K562 (cell line): Measurements from ENCODE around the gene CUL4B. TPM values are rescaled to one million over a fixed set of nuclear protein-coding genes. Genes with fewer than 3 reads are reported as not detected.

Experiments
- BHLHE40 ChIP-seq: IDR thresholded peaks from 2 replicates; pipeline ENCODE4 v1.6.1; 2011; ENCODE audit warnings: low read length, improper control_type of control experiment
- BRD9 ChIP-seq: fragments of 450-650 bp; IDR thresholded peaks from 2 replicates; pipeline ENCODE4 v1.6.1; 2018; ENCODE audit warnings: low read depth; ENCODE audit not compliant: partially characterized antibody
- CREB3 ChIP-seq: fragments of 450-650 bp; conservative IDR thresholded peaks from 2 replicates; pipeline ENCODE4 v1.6.1; 2016; ENCODE audit warnings: missing genetic modification characterization, low read depth, mild to moderate bottlenecking, missing compliant biosample characterization, moderate library complexity
- FOSL1 ChIP-seq: fragments of 200-800 bp; sonication (Bioruptor generic); conservative IDR thresholded peaks from 2 replicates; pipeline ENCODE4 v1.6.1; 2016; ENCODE audit warnings: missing genetic modification characterization, missing compliant biosample characterization
- HDAC1 ChIP-seq, 2 experiments: fragments of 450-650 bp; IDR thresholded peaks; 2 replicates each; pipeline ENCODE4 v1.6.1; 2016 to 2017; ENCODE audit warnings: inconsistent platforms in 1 of 2, mild to moderate bottlenecking in 1 of 2, moderate library complexity in 1 of 2
- HNRNPH1 ChIP-seq: fragments of 200-400 bp; formaldehyde crosslinking; optimal IDR thresholded peaks from 2 replicates; pipeline ENCODE3; 2017; ENCODE audit warnings: low read depth, mild to moderate bottlenecking, low read length, moderate library complexity
- HNRNPLL ChIP-seq: fragments of 200-400 bp; formaldehyde crosslinking; IDR thresholded peaks from 2 replicates; pipeline ENCODE4 v1.6.1; 2017; ENCODE audit warnings: low read length, low read depth, mild to moderate bottlenecking; ENCODE audit not compliant: poor library complexity, severe bottlenecking
- JUN ChIP-seq, 2 experiments: sonication (generic) in 1 of 2; formaldehyde crosslinking in 1 of 2; IDR thresholded peaks; 2 replicates each; pipeline versions ENCODE4 v1.6.1 to v1.8.0; 2012 to 2022; ENCODE audit warnings: borderline replicate concordance in 2 of 2, mild to moderate bottlenecking in 2 of 2, improper control_type of control experiment in 1 of 2, low read depth in 1 of 2, low read length in 1 of 2, missing genetic modification reagents in 1 of 2
- POLR3A ChIP-seq: IDR thresholded peaks from 2 replicates; pipeline ENCODE4 v1.6.1; 2011; ENCODE audit warnings: borderline replicate concordance, mild to moderate bottlenecking, moderate library complexity; ENCODE audit not compliant: insufficient read length, insufficient read depth; ENCODE audit errors: extremely low read depth
- SMARCB1 ChIP-seq: IDR thresholded peaks from 2 replicates; pipeline ENCODE4 v1.6.1; 2011; ENCODE audit warnings: improper control_type of control experiment, low read depth; ENCODE audit not compliant: insufficient read length
- TAF15 ChIP-seq: fragments of 200-400 bp; formaldehyde crosslinking; IDR thresholded peaks from 2 replicates; pipeline ENCODE4 v1.6.1; 2017; ENCODE audit warnings: mild to moderate bottlenecking, low read depth, low read length, moderate library complexity
- ZBED1 ChIP-seq: IDR thresholded peaks from 2 replicates; pipeline ENCODE4 v1.6.1; 2014
- ZFP1 ChIP-seq: fragments of 450-650 bp; formaldehyde crosslinking; IDR thresholded peaks from 2 replicates; pipeline ENCODE4 v1.4.0; 2020; ENCODE audit warnings: mild to moderate bottlenecking, mixed read lengths
- ZNF12 ChIP-seq: sonication (generic); formaldehyde crosslinking; IDR thresholded peaks from 2 replicates; pipeline ENCODE4 v1.4.0; 2020; ENCODE audit warnings: mild to moderate bottlenecking, missing genetic modification reagents
- ZNF143 ChIP-seq: sonication (generic); formaldehyde crosslinking; IDR thresholded peaks from 2 replicates; pipeline ENCODE4 v1.9.0; 2022; ENCODE audit warnings: mild to moderate bottlenecking, missing genetic modification reagents
- ZNF232 ChIP-seq: sonication (generic); formaldehyde crosslinking; IDR thresholded peaks from 2 replicates; pipeline ENCODE4 v1.8.0; 2022; ENCODE audit warnings: mild to moderate bottlenecking, missing genetic modification reagents
- ZNF239 ChIP-seq: fragments of 250-450 bp; sonication (Bioruptor Pico); IDR thresholded peaks from 2 replicates; pipeline ENCODE4 v1.4.0; 2020; ENCODE audit warnings: mild to moderate bottlenecking
- ZNF766 ChIP-seq: fragments of 200-800 bp; sonication (Bioruptor generic); conservative IDR thresholded peaks from 2 replicates; pipeline ENCODE4 v1.6.1; 2016; ENCODE audit warnings: missing genetic modification characterization, missing compliant biosample characterization
- ZZZ3 ChIP-seq: fragments of 450-650 bp; IDR thresholded peaks from 2 replicates; pipeline ENCODE4 v1.6.1; 2016; ENCODE audit warnings: antibody characterized with exemption, mild to moderate bottlenecking, moderate library complexity
- polyA plus RNA-seq, 8 experiments: library from polyadenylated mRNA; depleted of rRNA in 4 of 8; stranded (reverse) in 5 of 8; unstranded in 3 of 8; fragments of >200 nt; fragmentation: Nextera tagmentation in 2 of 8; fragmentation: Illumina TruSeq in 1 of 8; extraction: Ambion mirVana in 2 of 8; extraction: Trizol in 1 of 8; gene quantifications; 2 replicates each; pipeline versions ENCODE4 v1.2.1 to v1.2.3, GENCODE V29; 2011 to 2014; ENCODE audit warnings: inconsistent platforms in 1 of 8, missing spikeins in 1 of 8
- total RNA-seq, 7 experiments: library from RNA; depleted of rRNA in 6 of 7; stranded (reverse); fragments of >200 nt in 6 of 7; fragmentation: Illumina TruSeq in 2 of 7; extraction: Trizol in 2 of 7; gene quantifications; 2 replicates each; pipeline versions ENCODE4 v1.2.1 to v1.2.3, GENCODE V29; 2011 to 2021; ENCODE audit warnings: low replicate concordance in 1 of 7
- TF ChIP-seq, protein P1 (sequence below): fragments of 450-650 bp; IDR thresholded peaks from 2 replicates; pipeline ENCODE4 v1.6.1; 2014; ENCODE audit warnings: low read depth, mild to moderate bottlenecking, moderate library complexity, borderline replicate concordance
- TF ChIP-seq, protein P2 (sequence below): sonication (generic); formaldehyde crosslinking; IDR thresholded peaks from 2 replicates; pipeline ENCODE4 v1.8.1; 2022; ENCODE audit warnings: missing genetic modification reagents
- TF ChIP-seq, protein P3 (sequence below): fragments of 450-650 bp; formaldehyde crosslinking; IDR thresholded peaks from 2 replicates; pipeline ENCODE4 v1.4.0; 2022; ENCODE audit warnings: missing genetic modification characterization
- TF ChIP-seq, protein P4 (sequence below): fragments of 250-450 bp; sonication (Bioruptor Pico); IDR thresholded peaks from 2 replicates; pipeline ENCODE4 v1.8.0; 2022; ENCODE audit warnings: moderate library complexity, mild to moderate bottlenecking, inconsistent platforms

The CUL4B gene
- total and polyA plus RNA-seq, 9 of the 15 experiments (the other 6 are each of a cell fraction or from before 2014, with no cell fraction given): 15.0 to 41.7 (median 37.5) TPM

- TF ChIP-seq HNRNPLL (no peak), HDAC1 (IDR thresholded peaks at IDR 0.05) (peak in 1 of 2 experiments; percentile 43; a peak in 1 of 4 replicates), FOSL1 (tag) (no peak), ZNF766 (CRISPR knock-in tag) (0 out of 2 replicates have a peak, but pooled peaks have one; percentile 48), JUN (IDR thresholded peaks at IDR 0.05; ENCODE audit: borderline replicate concordance, low read depth, low read length) (no peak), JUN (CRISPR knock-in tag; IDR thresholded peaks at IDR 0.05; ENCODE audit: borderline replicate concordance) (no peak), HNRNPH1 (no peak), BHLHE40 (no peak), ZNF12 (CRISPR knock-in tag) (no peak), CREB3 (tag) (no peak), BRD9 (peak; percentile 18), POLR3A (no peak), ZZZ3 (no peak), ZFP1 (CRISPR knock-in tag) (no peak), TAF15 (no peak), ZNF232 (no peak), ZNF239 (CRISPR knock-in tag) (no peak), SMARCB1 (no peak), ZBED1 (no peak), ZNF143 (no peak)
- TF ChIP-seq, protein P1, sequence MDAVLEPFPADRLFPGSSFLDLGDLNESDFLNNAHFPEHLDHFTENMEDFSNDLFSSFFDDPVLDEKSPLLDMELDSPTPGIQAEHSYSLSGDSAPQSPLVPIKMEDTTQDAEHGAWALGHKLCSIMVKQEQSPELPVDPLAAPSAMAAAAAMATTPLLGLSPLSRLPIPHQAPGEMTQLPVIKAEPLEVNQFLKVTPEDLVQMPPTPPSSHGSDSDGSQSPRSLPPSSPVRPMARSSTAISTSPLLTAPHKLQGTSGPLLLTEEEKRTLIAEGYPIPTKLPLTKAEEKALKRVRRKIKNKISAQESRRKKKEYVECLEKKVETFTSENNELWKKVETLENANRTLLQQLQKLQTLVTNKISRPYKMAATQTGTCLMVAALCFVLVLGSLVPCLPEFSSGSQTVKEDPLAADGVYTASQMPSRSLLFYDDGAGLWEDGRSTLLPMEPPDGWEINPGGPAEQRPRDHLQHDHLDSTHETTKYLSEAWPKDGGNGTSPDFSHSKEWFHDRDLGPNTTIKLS: no peak
- TF ChIP-seq, protein P2, sequence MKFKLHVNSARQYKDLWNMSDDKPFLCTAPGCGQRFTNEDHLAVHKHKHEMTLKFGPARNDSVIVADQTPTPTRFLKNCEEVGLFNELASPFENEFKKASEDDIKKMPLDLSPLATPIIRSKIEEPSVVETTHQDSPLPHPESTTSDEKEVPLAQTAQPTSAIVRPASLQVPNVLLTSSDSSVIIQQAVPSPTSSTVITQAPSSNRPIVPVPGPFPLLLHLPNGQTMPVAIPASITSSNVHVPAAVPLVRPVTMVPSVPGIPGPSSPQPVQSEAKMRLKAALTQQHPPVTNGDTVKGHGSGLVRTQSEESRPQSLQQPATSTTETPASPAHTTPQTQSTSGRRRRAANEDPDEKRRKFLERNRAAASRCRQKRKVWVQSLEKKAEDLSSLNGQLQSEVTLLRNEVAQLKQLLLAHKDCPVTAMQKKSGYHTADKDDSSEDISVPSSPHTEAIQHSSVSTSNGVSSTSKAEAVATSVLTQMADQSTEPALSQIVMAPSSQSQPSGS (CRISPR knock-in tag): no peak
- TF ChIP-seq, protein P3, sequence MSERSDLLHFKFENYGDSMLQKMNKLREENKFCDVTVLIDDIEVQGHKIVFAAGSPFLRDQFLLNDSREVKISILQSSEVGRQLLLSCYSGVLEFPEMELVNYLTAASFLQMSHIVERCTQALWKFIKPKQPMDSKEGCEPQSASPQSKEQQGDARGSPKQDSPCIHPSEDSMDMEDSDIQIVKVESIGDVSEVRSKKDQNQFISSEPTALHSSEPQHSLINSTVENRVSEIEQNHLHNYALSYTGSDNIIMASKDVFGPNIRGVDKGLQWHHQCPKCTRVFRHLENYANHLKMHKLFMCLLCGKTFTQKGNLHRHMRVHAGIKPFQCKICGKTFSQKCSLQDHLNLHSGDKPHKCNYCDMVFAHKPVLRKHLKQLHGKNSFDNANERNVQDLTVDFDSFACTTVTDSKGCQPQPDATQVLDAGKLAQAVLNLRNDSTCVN: no peak
- TF ChIP-seq, protein P4, sequence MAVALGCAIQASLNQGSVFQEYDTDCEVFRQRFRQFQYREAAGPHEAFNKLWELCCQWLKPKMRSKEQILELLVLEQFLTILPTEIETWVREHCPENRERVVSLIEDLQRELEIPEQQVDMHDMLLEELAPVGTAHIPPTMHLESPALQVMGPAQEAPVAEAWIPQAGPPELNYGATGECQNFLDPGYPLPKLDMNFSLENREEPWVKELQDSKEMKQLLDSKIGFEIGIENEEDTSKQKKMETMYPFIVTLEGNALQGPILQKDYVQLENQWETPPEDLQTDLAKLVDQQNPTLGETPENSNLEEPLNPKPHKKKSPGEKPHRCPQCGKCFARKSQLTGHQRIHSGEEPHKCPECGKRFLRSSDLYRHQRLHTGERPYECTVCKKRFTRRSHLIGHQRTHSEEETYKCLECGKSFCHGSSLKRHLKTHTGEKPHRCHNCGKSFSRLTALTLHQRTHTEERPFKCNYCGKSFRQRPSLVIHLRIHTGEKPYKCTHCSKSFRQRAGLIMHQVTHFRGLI: no peak
Measured at GRCh38 chrX:120604361-120604782, 43.6 kb upstream of the CUL4B start (continued).
